Mammary epithelial cell (primary cell): ENCODE data around the gene TSPAN13.

Source experiments
- CTCF ChIP-seq, 2 donors: IDR thresholded peaks in 1 of 2; conservative IDR thresholded peaks in 1 of 2; 2 replicates each; pipeline ENCODE4 v1.5.1; 2011 to 2012; ENCODE audit warnings: inconsistent platforms in 2 of 2, low read length in 2 of 2, mild to moderate bottlenecking in 2 of 2, control low read depth in 1 of 2, low read depth in 1 of 2; ENCODE audit not compliant: insufficient read depth in 1 of 2; ENCODE audit errors: extremely low read depth in 1 of 2
- EZH2 ChIP-seq: IDR thresholded peaks from 2 replicates; pipeline ENCODE4 v1.6.1; 2012; ENCODE audit warnings: low read length, inconsistent platforms, borderline replicate concordance

- no peak for TF ChIP-seq CTCF (conservative IDR thresholded peaks at IDR 0.05 in 1 of 2, IDR thresholded peaks at IDR 0.05 in 1 of 2; ENCODE audit: extremely low read depth in 1 of 2, insufficient read depth in 1 of 2, low read depth in 1 of 2, low read length in 2 of 2)
- no peak for TF ChIP-seq EZH2
Observed at GRCh38 chr7:16805441-16805840, 51.9 kb downstream of the TSPAN13 start.
